WI38 (cell line): ENCODE measurements around the gene CES3.

ENCODE experiments used
- H3K4me3 ChIP-seq: 2 replicates; pipeline ENCODE4 v1.5.1; 2011; ENCODE audit warnings: low read depth, mild to moderate bottlenecking, control low read depth, low read length
- TF ChIP-seq, protein P1 (sequence below): IDR thresholded peaks from 2 replicates; pipeline ENCODE4 v1.5.1; 2012; ENCODE audit warnings: low read depth, mild to moderate bottlenecking, control low read depth, low read length

Gene CES3

DNA sequence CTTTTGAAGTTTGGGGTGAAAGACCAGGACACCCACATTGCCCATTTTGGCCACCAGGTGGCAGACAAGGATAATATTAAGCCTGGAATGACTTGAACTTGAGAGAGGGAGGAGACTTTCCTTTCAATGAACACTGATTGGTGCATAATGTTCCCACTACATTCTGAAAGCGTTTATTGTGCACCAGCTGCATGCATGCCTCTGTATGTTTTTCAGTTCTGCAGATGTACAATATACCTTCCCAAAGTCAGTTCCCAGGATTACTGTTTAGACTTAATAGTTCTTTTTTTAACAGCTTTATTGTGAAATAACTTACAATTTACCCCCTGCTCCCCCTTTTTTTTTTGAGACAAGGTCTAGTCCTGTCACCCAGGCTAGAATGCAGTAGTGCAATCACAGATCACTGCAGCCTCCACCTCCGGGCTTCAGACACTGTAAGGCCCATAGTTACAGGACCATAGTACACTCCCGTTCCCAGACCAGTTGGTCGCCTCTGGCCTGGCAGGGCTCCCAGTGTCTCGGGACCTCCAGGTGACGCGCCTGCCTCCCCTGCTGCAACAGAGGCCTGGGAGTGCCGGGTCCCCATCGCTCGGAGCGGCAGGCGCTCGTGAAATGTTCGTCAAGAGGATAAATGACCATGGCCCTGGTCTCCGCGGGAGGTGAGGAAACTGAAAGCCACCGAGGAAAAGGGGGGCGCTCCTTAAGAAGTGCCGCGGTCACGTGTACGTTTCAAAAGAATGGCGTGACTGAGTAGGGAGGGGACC is 13.6 kb upstream of the CES3 start:
- peak overlapping the region; percentile 48 for H3K4me3 ChIP-seq
- TF ChIP-seq, protein P1, sequence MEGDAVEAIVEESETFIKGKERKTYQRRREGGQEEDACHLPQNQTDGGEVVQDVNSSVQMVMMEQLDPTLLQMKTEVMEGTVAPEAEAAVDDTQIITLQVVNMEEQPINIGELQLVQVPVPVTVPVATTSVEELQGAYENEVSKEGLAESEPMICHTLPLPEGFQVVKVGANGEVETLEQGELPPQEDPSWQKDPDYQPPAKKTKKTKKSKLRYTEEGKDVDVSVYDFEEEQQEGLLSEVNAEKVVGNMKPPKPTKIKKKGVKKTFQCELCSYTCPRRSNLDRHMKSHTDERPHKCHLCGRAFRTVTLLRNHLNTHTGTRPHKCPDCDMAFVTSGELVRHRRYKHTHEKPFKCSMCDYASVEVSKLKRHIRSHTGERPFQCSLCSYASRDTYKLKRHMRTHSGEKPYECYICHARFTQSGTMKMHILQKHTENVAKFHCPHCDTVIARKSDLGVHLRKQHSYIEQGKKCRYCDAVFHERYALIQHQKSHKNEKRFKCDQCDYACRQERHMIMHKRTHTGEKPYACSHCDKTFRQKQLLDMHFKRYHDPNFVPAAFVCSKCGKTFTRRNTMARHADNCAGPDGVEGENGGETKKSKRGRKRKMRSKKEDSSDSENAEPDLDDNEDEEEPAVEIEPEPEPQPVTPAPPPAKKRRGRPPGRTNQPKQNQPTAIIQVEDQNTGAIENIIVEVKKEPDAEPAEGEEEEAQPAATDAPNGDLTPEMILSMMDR, result peak; percentile 79

DNA sequence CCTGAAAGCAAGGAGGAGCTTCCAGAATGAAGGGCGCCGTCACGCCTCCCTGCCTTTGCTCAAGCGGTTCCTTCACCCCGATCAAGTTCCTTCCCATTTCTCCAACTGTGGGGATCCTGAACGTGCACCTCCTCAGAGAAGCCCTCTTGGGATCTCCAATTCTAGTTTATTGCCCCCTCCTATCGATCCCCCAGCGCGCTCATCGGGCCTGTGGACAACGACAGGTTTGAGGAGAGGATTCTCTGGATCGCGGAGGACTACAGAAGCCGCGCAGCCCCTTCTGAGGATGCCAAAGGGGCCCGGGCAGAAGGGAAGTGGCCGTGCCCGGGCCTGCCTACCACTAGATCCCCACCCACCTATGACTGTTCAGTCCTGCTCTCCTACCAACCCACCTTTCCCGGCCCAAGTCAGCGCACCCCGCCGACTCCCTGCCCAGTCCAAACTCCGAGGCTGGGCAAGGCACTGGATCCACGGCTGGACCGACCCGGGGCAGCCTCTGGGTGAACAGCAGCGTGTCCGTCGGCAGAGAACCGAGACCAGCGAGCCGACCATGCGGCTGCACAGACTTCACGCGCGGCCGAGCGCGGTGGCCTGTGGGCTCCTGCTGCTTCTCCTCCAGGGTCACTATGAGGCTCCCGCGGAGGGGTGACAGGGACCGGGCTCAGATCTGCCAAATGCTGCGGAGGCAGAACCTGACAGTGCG is 12.8 kb upstream of the CES3 start:
- TF ChIP-seq, protein P1, result no peak
- peak overlapping the region; percentile 48 for H3K4me3 ChIP-seq

DNA sequence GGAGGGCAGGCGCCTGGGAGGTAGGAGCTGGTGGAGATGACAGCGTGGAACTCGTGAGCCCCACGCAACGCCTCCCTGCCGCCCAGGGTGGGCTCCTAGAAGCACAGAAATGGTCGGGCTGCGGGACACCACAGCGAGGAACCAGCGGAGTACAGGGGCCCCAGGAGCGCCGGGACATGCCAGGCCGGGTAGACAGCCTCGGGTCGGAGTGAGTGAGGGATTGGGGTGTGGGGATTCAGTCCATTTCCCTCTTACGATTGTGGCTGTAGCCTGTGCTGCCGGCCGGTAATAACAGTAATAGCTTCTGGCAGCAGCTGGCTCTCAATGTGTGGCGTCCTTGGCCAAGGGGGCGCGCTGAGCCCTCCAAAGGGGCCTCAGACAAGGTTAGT is 12.2 kb upstream of the CES3 start:
- TF ChIP-seq, protein P1, result no peak
- H3K4me3 ChIP-seq, result no peak overlapping the region; the same call in 1 of the 2 replicates

DNA sequence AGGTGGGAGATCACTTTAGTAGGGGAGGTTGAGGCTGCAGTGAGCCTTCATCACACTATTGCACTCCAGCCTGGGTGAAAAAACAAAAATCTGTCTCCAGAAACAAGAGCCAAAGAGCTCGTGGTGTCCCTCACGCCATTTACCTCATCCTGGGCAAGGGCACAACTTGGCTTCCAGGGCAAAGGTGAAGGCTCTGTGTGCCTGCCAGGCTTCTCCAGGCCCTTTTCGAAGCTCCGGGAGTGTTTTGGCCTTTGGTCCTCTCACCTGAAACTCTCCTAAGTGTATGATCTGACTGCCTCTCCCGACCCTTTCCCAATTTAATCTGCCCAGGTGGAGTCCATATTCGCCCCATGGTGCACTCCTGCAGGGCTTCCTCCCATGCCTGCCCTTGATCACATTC is 11.6 kb upstream of the CES3 start:
- H3K4me3 ChIP-seq, result no peak overlapping the region
- TF ChIP-seq, protein P1, result no peak

DNA sequence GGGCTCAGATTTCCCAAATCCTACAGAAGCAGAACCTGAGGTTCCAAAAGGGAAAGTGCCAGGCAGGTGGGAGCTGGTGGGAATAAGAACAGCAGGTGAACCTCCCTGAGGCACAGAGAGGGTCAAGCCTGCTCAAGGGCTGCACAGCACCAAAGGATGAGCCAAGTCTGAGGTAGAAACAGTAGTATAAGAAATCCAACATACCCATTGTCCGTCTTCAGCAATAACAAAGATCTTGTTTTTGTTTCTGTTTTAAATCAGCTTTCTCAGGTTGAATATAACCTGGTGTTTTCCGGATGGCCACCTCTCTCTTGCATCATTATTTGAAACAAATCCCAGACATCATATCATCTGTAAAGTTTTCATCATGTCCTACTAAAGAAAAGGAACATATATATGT is 10.6 kb upstream of the CES3 start:
- no peak overlapping the region for H3K4me3 ChIP-seq
- TF ChIP-seq, protein P1, result no peak

DNA sequence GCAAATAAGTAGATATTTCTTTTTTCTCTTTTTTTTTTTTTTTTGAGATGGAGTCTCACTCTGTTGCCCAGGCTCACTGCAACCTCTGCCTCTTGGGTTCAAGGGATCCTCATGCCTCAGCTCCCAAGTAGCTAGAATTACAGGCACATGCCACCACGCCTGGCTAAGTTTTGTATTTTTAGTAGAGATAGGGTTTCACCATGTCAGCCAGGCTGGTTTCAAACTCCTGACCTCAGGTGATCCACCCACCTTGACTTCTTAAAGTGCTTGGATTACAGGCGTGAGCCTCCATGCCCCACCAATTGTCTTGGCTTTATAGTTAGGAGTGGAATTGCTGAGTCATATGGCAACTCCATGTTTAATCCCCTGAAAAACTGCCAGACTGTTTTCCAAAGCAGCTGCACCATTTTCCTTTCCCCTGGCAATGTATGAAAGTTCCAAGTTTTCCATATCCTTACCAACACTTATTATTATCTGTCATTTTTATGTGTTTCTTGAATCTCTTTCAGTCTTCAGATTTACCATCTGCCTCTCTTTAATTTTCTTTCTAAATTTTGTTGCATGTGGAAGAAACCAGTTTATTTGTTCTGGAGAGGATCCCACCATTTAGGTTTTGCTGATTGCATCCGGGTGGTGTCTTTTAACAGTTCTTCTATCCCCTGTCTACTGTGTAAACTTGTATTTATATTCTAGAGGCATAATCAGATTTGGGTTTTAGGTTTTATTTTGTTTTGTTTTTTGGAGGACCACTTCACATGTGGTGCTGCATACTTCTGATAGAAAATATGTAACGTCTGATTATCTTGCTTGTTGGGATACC is 9.9 kb upstream of the CES3 start:
- H3K4me3 ChIP-seq, result no peak overlapping the region
- TF ChIP-seq, protein P1, result no peak
